Measurements from ENCODE around the gene KIF3A.

Gene KIF3A

GRCh38 chr5:132776131-132776937, 39.0 kb upstream of the KIF3A start:
- H3K4me3 ChIP-seq (ENCODE audit: low read depth, low read length), result peak overlapping the region; percentile 73
- DNase-seq (ENCODE audit: low read depth), result no peak
- TF ChIP-seq CTCF (conservative IDR thresholded peaks at IDR 0.05; ENCODE audit: low read depth, low read length), result no peak

GRCh38 chr5:132775476-132775961, 38.2 kb upstream of the KIF3A start:
- TF ChIP-seq CTCF (conservative IDR thresholded peaks at IDR 0.05; ENCODE audit: low read depth, low read length), result no peak
- DNase-seq (ENCODE audit: low read depth), result no peak
- no peak overlapping the region for H3K4me3 ChIP-seq (ENCODE audit: low read depth, low read length)

- no peak overlapping the region for H3K4me3 ChIP-seq (ENCODE audit: low read depth, low read length)
- no peak for TF ChIP-seq CTCF (conservative IDR thresholded peaks at IDR 0.05; ENCODE audit: low read depth, low read length)
Observed at GRCh38 chr5:132774896-132775295, 37.5 kb upstream of the KIF3A start.

GRCh38 chr5:132774406-132774805, 37.1 kb upstream of the KIF3A start:
- DNase-seq (ENCODE audit: low read depth), result no peak
- no peak for TF ChIP-seq CTCF (conservative IDR thresholded peaks at IDR 0.05; ENCODE audit: low read depth, low read length)
- no peak overlapping the region for H3K4me3 ChIP-seq (ENCODE audit: low read depth, low read length)

More at GRCh38 chr5:132774896-132775295, 37.5 kb upstream of the KIF3A start:
- no peak for DNase-seq (ENCODE audit: low read depth)

- no peak for DNase-seq (ENCODE audit: low read depth)
- TF ChIP-seq CTCF (conservative IDR thresholded peaks at IDR 0.05; ENCODE audit: low read depth, low read length), result no peak
- H3K4me3 ChIP-seq (ENCODE audit: low read depth, low read length), result no peak overlapping the region
Observed at GRCh38 chr5:132773601-132774355, 36.4 kb upstream of the KIF3A start.

GRCh38 chr5:132773114-132773513, 35.8 kb upstream of the KIF3A start:
- H3K4me3 ChIP-seq (ENCODE audit: low read depth, low read length), result no peak overlapping the region
- DNase-seq (ENCODE audit: low read depth), result no peak
- no peak for TF ChIP-seq CTCF (conservative IDR thresholded peaks at IDR 0.05; ENCODE audit: low read depth, low read length)
